HFF-Myc (cell line): Measurements from ENCODE around the gene SUV39H1.

Experiments
- DNase-seq: peaks from one replicate; pipeline ENCODE4 v3.0.0-alpha.2; 2011; ENCODE audit warnings: low read depth; ENCODE audit errors: extremely low read depth
- H3K4me3 ChIP-seq: replicated peaks from 2 replicates; pipeline ENCODE4 v1.5.1; 2011; ENCODE audit warnings: low read depth, mild to moderate bottlenecking, control low read depth, low read length
- CTCF ChIP-seq: IDR thresholded peaks from 2 replicates; pipeline ENCODE4 v1.5.1; 2012; ENCODE audit warnings: mild to moderate bottlenecking, low read depth, low read length, control low read depth; ENCODE audit errors: missing control alignments

Gene SUV39H1

GRCh38 chrX:48700951-48701653, 4.6 kb downstream of the SUV39H1 start:
- DNase-seq, result no peak
- TF ChIP-seq CTCF, result no peak
- no peak overlapping the region for H3K4me3 ChIP-seq

GRCh38 chrX:48702032-48702431, 5.5 kb downstream of the SUV39H1 start:
- TF ChIP-seq CTCF, result no peak
- DNase-seq, result no peak
- no peak overlapping the region for H3K4me3 ChIP-seq

- no peak for TF ChIP-seq CTCF
- no peak for DNase-seq
- no peak overlapping the region for H3K4me3 ChIP-seq
These were observed 6.2 kb downstream of the SUV39H1 start for GRCh38 chrX:48702716-48703115.

- DNase-seq, result no peak
- no peak overlapping the region for H3K4me3 ChIP-seq
- no peak for TF ChIP-seq CTCF
These were observed 6.7 kb downstream of the SUV39H1 start for GRCh38 chrX:48703228-48703627.

GRCh38 chrX:48703642-48704481, 7.3 kb downstream of the SUV39H1 start:
- DNase-seq, result no peak
- TF ChIP-seq CTCF, result peak; percentile 10
- no peak overlapping the region for H3K4me3 ChIP-seq

GRCh38 chrX:48705871-48706270, 9.3 kb downstream of the SUV39H1 start:
- DNase-seq, result no peak
- TF ChIP-seq CTCF, result no peak
- no peak overlapping the region for H3K4me3 ChIP-seq
